Gastrocnemius medialis (tissue), 4 donors: ENCODE data around the gene CD300H.

Experiments
- POLR2A ChIP-seq, 2 donors: fragments of 450-650 bp; IDR thresholded peaks; one replicate each; pipeline ENCODE4 v1.6.1; 2017; ENCODE audit warnings: antibody characterized with exemption in 2 of 2, mild to moderate bottlenecking in 2 of 2, moderate library complexity in 2 of 2
- TF ChIP-seq, protein P1 (sequence below), 5 experiments: fragments of 450-650 bp in 3 of 5; fragments of 200-600 bp in 2 of 5; sonication (generic) in 2 of 5; IDR thresholded peaks in 4 of 5; conservative IDR thresholded peaks in 1 of 5; 1 replicate in 4 of 5; 2 replicates in 1 of 5; pipeline ENCODE4 v1.5.1; 2016 to 2019; ENCODE audit warnings: antibody characterized with exemption in 5 of 5, mild to moderate bottlenecking in 3 of 5, moderate library complexity in 3 of 5

DNA sequence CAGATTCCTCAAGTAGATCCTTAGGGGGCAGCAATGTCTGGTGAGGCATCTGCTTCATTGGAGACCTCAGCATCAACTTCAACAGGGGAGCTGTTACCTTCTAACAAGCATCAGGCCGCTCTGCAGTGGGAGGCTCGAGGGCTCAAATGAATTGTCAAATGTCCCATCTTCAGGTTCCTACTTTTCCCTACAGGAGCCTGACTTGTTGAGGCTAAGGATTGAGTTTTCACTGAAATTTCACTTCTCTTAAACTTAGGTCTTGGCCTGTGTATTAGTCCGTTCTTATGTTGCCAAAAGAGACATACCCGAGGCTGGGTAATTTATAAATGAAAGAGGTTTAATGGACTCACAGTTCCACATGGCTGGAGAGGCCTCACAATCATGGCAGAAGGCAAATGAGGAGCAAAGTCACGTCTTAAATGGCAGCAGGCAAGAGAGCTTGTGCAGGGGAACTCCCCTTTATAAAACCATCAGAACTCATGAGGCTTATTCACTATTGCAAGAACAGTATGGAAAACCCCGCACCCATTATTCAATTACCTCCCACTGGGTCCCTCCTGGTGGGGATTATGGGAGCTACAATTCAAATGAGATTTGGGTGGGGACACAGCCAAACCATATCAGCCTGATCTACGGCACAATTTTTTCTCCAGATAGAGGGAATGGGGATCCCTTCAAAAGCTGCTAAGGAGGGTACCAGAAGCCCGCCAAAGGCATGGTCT is 29.9 kb upstream of the CD300H start:
- TF ChIP-seq, protein P1, sequence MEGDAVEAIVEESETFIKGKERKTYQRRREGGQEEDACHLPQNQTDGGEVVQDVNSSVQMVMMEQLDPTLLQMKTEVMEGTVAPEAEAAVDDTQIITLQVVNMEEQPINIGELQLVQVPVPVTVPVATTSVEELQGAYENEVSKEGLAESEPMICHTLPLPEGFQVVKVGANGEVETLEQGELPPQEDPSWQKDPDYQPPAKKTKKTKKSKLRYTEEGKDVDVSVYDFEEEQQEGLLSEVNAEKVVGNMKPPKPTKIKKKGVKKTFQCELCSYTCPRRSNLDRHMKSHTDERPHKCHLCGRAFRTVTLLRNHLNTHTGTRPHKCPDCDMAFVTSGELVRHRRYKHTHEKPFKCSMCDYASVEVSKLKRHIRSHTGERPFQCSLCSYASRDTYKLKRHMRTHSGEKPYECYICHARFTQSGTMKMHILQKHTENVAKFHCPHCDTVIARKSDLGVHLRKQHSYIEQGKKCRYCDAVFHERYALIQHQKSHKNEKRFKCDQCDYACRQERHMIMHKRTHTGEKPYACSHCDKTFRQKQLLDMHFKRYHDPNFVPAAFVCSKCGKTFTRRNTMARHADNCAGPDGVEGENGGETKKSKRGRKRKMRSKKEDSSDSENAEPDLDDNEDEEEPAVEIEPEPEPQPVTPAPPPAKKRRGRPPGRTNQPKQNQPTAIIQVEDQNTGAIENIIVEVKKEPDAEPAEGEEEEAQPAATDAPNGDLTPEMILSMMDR (IDR thresholded peaks at IDR 0.05 in 4 of 5, conservative IDR thresholded peaks at IDR 0.05 in 1 of 5) = no peak
- TF ChIP-seq POLR2A (IDR thresholded peaks at IDR 0.05) = no peak
